ENCODE results near the gene PAQR4.
A peak's percentile ranks its signal among the peaks of the same experiment; 100 is the strongest.
"Not testable (repeated sequence)": the region's sequence is repeated elsewhere in the genome, so short reads cannot be mapped to it uniquely, and the experiment has no call there.

PAQR4 gene

GRCh38 chr16:2968738-2969544 lies at the start of gene PAQR4:
Gene PAQR4 (plus strand): TSS chr16:2969348. CDS start chr16:2969675, 327 bp downstream.
- DNase-seq = peak; percentile 65

DNA sequence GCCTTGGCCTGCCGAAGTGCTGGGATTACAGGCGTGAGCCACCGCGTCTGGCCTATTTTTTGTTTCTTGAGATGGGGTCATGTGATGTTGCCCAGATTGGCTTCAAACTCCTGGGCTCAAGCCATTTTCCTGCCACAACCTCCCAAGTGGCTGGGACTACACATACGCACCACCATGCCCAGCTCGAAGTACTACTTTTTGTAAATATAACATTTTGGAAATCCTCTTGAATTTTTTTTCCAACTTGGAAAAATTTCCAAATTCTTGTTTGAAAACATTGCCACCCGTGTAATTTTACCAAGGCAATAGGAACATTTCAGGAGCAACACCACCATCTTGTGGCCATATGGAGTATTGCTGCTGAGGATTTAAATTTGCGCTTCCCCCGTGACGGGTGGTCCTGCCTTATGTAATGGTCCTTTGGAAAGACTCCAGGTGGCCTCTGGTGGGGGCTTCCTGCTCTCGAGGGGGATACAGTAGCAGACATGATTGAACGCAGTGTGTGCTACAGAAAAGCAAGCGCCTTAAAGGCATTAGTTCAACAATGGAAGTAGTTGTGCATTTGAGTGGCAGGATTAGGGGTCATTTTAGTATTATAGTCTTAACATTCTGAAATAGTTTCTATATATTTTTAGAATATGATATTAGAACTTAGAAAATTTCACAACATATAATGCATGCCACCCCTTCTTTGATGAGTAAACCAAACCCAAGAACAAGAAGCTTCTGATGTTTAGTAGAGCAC lies 49.5 kb upstream of the PAQR4 start:
- no peak for DNase-seq

DNA sequence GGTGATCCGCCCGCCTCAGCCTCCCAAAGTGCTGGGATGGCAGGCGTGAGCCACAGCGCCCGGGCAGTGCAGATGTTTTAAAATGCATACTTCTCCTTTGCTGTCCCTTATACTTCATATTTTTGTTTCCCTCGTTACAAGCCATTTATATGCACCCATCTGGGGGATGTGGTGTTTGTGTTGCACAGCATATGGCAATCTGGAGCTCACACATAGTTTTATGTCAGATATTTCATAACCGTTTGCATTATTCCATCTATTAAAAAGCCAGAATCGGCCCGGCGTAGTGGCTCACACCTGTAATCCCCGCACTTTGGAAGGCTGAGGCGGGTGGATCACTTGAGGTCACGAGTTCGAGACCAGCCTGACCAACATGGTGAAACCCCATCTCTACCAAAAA lies 45.7 kb upstream of the PAQR4 start:
- DNase-seq = no peak

- DNase-seq = no peak
Observed at GRCh38 chr16:2924901-2925755, 44.0 kb upstream of the PAQR4 start.

- no peak for DNase-seq
Observed at GRCh38 chr16:2925951-2926649, 43.0 kb upstream of the PAQR4 start.

- no peak for DNase-seq
Observed at GRCh38 chr16:2926650-2926999, 42.5 kb upstream of the PAQR4 start.

- peak; percentile 70 for DNase-seq
Observed at GRCh38 chr16:2927010-2927646, 42.0 kb upstream of the PAQR4 start.

DNA sequence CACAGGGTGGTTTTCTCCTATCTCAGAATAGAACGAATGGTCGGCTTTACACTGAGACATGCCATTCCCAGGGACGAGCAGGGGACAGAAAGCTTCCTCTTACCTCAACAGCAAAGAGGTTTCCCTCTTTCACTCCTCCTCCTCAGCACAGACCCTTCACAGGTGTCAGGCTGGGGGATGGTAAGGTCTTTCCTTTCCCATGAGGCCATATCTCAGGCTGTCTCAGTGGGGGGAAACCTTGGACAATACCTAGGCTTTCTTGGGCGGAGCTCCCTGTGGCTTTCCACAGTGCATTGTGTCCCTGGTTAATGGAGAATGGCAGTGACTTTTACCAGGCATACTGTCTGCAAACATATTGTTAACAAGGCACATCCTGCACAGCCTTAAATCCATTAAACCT lies 41.0 kb upstream of the PAQR4 start:
- not testable (repeated sequence) for DNase-seq

DNA sequence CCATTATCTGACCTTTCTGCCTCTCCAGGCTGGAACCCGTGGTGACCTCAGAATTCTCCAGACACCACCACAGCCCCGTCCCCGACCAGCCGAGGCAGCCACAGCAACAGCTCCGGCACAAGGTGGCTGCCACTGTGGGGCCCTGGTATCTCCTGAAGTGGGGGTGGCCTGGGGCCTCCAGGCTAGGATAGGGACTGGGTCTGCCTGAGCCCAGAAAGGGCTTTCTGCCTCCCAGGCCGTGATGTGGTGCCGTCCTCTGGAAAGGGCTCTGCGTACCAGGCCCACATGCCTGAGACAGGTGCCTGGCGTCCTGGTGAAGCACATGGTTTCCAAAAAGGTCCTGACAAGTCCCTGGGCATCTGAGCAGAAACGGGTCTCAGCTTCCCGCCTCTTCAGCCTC lies 40.4 kb upstream of the PAQR4 start:
- DNase-seq = no peak

- no peak for DNase-seq
Observed at GRCh38 chr16:2929693-2930092, 39.5 kb upstream of the PAQR4 start.

DNA sequence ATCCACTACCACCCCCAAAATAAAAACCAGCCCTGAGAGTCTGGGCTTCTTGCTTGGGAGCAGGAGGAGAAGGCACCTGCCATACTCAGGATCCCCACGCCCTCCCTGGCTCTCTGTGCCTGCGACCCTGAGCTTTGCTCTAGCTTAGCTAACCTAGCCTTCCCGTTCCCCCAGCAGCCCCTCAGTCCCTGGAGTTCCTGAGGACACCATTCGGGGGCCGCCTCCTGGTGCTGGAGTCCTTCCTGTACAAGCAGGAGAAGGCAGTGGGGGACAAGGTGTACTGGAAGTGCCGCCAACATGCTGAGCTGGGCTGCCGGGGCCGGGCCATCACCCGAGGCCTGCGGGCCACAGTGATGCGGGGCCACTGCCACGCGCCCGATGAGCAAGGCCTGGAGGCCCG lies 38.9 kb upstream of the PAQR4 start:
- DNase-seq = no peak

GRCh38 chr16:2931231-2931914 lies 37.8 kb upstream of the PAQR4 start:
- not testable (repeated sequence) for DNase-seq

DNA sequence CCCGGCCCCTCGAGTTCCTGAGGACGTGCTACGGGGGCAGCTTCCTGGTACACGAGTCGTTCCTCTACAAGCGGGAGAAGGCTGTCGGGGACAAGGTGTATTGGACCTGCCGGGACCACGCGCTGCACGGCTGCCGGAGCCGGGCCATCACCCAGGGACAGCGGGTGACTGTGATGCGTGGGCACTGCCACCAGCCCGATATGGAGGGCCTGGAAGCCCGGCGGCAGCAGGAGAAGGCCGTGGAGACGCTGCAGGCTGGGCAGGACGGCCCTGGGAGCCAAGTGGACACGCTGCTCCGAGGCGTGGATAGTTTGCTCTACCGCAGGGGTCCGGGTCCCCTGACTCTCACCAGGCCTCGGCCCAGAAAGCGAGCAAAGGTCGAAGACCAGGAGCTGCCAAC lies 36.0 kb upstream of the PAQR4 start:
- no peak for DNase-seq

- no peak for DNase-seq
Observed at GRCh38 chr16:2933701-2934100, 35.4 kb upstream of the PAQR4 start.

DNA sequence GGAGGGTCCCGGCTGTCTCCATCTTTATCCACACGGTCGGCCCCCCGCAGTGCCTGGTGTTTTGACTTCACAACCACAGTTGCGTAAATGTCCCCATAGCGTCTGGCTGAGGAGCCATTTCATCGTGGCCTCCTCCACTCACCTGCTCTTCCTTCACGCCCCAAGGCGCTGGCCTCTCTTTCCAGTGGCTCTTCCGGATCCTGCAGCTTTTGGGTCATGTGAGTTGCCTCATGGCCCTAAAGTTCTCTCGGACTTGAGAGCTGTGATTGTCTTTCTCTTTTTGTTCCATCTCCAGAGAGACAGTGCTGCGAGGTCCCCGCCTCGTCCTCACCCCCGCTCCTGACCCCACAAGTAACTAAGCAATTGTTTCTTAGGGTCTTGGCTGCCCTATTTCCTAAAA lies 34.7 kb upstream of the PAQR4 start:
- DNase-seq = no peak

- DNase-seq = no peak
Observed at GRCh38 chr16:2936436-2937011, 32.6 kb upstream of the PAQR4 start.

DNA sequence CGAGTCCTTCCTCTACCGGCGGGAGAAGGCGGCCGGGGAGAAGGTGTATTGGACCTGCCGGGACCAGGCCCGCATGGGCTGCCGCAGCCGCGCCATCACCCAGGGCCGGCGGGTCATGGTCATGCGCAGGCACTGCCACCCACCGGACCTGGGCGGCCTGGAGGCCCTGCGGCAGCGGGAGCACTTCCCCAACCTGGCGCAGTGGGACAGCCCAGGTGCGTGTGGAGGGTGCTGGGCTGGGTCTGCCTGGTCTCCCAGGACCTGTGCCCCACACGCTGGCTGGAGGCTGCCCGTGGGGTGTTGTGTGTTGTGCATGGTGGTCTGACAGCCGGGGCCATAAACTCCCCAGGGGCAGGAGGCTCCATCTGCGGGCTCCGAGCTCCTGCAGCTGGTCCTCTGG lies 32.0 kb upstream of the PAQR4 start:
- DNase-seq = no peak

DNA sequence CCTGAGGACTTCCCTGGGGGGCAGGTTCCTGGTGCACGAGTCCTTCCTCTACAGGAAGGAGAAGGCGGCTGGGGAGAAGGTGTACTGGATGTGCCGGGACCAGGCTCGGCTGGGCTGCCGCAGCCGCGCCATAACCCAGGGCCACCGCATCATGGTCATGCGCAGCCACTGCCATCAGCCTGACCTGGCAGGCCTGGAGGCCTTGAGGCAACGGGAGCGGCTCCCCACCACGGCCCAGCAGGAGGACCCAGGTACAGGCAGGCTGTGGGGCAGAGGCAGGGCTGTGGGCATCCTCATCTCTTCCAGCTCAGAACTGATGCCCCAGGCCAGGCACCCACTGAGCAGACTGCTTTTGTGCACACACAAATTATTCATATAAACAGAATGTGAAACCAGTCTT lies 30.9 kb upstream of the PAQR4 start:
- no peak for DNase-seq

GRCh38 chr16:2939968-2940367 lies 29.2 kb upstream of the PAQR4 start:
- DNase-seq = no peak

GRCh38 chr16:2942045-2942444 lies 27.1 kb upstream of the PAQR4 start:
- no peak for DNase-seq

GRCh38 chr16:2943716-2944115 lies 25.4 kb upstream of the PAQR4 start:
- not testable (repeated sequence) for DNase-seq
